SH-SY5Y (cell line): Measurements from ENCODE around the gene MKX.

Source experiments
- GATA2 ChIP-seq: IDR thresholded peaks from 2 replicates; pipeline ENCODE4 v1.6.1; 2011; ENCODE audit warnings: mild to moderate bottlenecking, low read depth, low read length
- GATA3 ChIP-seq: IDR thresholded peaks from 2 replicates; pipeline ENCODE4 v1.6.1; 2011; ENCODE audit warnings: low read depth, mild to moderate bottlenecking, low read length, moderate library complexity

- TF ChIP-seq GATA3 (no peak), GATA2 (no peak)
These were observed at the start of gene MKX for GRCh38 chr10:27745732-27746396.
